ENCODE data around the gene CSRP2. TPM values are rescaled to one million over a fixed set of nuclear protein-coding genes. Genes with fewer than 3 reads are reported as not detected.

CSRP2 gene
- total and polyA plus RNA-seq, 2 of the 13 experiments (the other 11 are each of a cell fraction or from before 2014, with no cell fraction given), result 7.2 to 8.0 TPM

DNA sequence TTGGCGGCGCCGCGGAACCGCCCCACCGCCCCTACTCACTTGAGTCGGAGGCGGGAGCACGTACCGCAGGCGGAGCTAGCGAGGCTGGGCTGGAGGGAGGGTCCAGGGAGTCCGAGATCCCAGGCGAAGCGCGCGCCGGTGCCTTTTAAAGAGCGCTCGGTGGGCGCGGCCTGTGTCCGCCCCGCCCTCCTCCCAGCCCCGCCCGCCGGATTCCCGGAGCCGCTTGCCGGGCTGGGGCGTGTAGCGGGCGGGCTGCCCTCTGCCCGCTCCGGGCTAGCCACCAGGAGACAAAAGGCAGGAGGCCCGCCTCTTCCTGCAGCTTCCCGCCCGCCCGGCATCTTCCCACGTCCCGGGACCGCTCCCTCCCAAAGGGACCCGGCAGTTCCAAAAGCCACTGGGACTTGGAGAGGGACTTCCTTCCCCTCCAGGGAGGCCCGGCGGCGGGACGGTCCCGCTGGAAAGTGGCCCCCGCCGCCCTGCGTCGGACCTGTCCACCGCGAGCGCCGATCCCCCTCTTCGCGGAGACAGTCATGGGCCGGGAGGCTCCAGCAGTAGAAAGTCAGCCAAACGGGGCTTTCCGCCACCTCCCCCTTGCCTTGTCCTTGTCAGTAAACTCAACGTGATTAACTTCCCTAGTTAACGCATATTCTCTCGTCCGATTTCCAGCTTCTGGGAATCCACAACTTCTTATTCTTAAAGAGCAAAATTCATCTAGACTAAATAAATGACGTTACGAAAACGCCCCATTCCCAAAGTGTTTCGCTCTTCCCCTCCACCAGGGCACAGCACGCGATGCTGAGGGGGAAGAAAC, at the start of gene CSRP2 (continued):
- TF ChIP-seq, protein P1, sequence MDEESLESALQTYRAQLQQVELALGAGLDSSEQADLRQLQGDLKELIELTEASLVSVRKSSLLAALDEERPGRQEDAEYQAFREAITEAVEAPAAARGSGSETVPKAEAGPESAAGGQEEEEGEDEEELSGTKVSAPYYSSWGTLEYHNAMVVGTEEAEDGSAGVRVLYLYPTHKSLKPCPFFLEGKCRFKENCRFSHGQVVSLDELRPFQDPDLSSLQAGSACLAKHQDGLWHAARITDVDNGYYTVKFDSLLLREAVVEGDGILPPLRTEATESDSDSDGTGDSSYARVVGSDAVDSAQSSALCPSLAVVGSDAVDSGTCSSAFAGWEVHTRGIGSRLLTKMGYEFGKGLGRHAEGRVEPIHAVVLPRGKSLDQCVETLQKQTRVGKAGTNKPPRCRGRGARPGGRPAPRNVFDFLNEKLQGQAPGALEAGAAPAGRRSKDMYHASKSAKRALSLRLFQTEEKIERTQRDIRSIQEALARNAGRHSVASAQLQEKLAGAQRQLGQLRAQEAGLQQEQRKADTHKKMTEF (CRISPR knock-in tag; IDR thresholded peaks at IDR 0.05), result 0 out of 2 replicates have a peak, but pooled peaks have one; percentile 46
- no peak for TF ChIP-seq ZNF431 (CRISPR knock-in tag; IDR thresholded peaks at IDR 0.05; ENCODE audit: borderline replicate concordance, low read depth)
- TF ChIP-seq, protein P2, sequence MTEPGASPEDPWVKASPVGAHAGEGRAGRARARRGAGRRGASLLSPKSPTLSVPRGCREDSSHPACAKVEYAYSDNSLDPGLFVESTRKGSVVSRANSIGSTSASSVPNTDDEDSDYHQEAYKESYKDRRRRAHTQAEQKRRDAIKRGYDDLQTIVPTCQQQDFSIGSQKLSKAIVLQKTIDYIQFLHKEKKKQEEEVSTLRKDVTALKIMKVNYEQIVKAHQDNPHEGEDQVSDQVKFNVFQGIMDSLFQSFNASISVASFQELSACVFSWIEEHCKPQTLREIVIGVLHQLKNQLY (CRISPR knock-in tag; IDR thresholded peaks at IDR 0.05), result no peak
- TF ChIP-seq, protein P3, sequence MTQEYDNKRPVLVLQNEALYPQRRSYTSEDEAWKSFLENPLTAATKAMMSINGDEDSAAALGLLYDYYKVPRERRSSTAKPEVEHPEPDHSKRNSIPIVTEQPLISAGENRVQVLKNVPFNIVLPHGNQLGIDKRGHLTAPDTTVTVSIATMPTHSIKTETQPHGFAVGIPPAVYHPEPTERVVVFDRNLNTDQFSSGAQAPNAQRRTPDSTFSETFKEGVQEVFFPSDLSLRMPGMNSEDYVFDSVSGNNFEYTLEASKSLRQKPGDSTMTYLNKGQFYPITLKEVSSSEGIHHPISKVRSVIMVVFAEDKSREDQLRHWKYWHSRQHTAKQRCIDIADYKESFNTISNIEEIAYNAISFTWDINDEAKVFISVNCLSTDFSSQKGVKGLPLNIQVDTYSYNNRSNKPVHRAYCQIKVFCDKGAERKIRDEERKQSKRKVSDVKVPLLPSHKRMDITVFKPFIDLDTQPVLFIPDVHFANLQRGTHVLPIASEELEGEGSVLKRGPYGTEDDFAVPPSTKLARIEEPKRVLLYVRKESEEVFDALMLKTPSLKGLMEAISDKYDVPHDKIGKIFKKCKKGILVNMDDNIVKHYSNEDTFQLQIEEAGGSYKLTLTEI (CRISPR knock-in tag; conservative IDR thresholded peaks at IDR 0.05), result no peak
- TF ChIP-seq, protein P4, sequence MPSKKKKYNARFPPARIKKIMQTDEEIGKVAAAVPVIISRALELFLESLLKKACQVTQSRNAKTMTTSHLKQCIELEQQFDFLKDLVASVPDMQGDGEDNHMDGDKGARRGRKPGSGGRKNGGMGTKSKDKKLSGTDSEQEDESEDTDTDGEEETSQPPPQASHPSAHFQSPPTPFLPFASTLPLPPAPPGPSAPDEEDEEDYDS (CRISPR knock-in tag; IDR thresholded peaks at IDR 0.05), result peak; percentile 97
- TF ChIP-seq, protein P5, sequence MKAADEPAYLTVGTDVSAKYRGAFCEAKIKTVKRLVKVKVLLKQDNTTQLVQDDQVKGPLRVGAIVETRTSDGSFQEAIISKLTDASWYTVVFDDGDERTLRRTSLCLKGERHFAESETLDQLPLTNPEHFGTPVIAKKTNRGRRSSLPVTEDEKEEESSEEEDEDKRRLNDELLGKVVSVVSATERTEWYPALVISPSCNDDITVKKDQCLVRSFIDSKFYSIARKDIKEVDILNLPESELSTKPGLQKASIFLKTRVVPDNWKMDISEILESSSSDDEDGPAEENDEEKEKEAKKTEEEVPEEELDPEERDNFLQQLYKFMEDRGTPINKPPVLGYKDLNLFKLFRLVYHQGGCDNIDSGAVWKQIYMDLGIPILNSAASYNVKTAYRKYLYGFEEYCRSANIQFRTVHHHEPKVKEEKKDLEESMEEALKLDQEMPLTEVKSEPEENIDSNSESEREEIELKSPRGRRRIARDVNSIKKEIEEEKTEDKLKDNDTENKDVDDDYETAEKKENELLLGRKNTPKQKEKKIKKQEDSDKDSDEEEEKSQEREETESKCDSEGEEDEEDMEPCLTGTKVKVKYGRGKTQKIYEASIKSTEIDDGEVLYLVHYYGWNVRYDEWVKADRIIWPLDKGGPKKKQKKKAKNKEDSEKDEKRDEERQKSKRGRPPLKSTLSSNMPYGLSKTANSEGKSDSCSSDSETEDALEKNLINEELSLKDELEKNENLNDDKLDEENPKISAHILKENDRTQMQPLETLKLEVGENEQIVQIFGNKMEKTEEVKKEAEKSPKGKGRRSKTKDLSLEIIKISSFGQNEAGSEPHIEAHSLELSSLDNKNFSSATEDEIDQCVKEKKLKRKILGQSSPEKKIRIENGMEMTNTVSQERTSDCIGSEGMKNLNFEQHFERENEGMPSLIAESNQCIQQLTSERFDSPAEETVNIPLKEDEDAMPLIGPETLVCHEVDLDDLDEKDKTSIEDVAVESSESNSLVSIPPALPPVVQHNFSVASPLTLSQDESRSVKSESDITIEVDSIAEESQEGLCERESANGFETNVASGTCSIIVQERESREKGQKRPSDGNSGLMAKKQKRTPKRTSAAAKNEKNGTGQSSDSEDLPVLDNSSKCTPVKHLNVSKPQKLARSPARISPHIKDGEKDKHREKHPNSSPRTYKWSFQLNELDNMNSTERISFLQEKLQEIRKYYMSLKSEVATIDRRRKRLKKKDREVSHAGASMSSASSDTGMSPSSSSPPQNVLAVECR (CRISPR knock-in tag; IDR thresholded peaks at IDR 0.05; ENCODE audit: borderline replicate concordance), result peak; percentile 36; the same call in 1 of the 2 replicates
- TF ChIP-seq ZNF7 (CRISPR knock-in tag; IDR thresholded peaks at IDR 0.05), result no peak
- TF ChIP-seq ZNF234 (CRISPR knock-in tag; conservative IDR thresholded peaks at IDR 0.05), result 0 out of 2 replicates have a peak, but pooled peaks have one; percentile 70
- TF ChIP-seq ZSCAN21 (CRISPR knock-in tag; IDR thresholded peaks at IDR 0.05; ENCODE audit: borderline replicate concordance), result no peak
- no peak for TF ChIP-seq ZNF180 (CRISPR knock-in tag; IDR thresholded peaks at IDR 0.05; ENCODE audit: borderline replicate concordance, low read depth)
- no peak for TF ChIP-seq POLR2AphosphoS2 (IDR thresholded peaks at IDR 0.05; ENCODE audit: low read depth, low read length)
- TF ChIP-seq SPEN (CRISPR knock-in tag; IDR thresholded peaks at IDR 0.05; ENCODE audit: low read depth), result no peak
- TF ChIP-seq, protein P6, sequence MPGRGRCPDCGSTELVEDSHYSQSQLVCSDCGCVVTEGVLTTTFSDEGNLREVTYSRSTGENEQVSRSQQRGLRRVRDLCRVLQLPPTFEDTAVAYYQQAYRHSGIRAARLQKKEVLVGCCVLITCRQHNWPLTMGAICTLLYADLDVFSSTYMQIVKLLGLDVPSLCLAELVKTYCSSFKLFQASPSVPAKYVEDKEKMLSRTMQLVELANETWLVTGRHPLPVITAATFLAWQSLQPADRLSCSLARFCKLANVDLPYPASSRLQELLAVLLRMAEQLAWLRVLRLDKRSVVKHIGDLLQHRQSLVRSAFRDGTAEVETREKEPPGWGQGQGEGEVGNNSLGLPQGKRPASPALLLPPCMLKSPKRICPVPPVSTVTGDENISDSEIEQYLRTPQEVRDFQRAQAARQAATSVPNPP (CRISPR knock-in tag; IDR thresholded peaks at IDR 0.05), result no peak

All from HepG2 (cell line).